GM12801 (cell line): ENCODE measurements around the gene ADAMTS13.

Source experiments
- TF ChIP-seq, protein P1 (sequence below): IDR thresholded peaks from one replicate; pipeline ENCODE4 v1.5.1; 2011; ENCODE audit warnings: control low read depth; ENCODE audit not compliant: insufficient read length; ENCODE audit errors: extremely low read depth

Gene ADAMTS13

DNA sequence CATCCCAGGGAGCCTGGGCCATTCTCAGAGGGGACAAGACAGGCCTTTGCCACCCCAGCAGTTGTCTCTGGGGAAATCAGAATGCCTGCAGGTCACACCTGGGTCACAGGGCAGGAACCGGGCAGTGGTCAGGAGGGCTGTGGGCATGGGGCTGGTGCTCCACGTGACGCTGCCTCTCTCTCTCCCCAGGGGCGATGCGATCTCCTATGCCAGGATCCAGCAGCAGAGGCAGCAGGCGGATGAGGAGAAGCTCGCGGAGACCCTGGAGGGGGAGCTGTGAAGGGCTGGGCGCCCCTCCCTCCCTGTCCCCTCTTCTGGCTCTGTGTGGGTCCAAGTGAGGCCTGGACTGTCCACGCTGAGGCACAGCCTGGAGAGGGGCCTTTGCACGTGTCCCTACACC is 46.2 kb downstream of the ADAMTS13 start:
- TF ChIP-seq, protein P1, sequence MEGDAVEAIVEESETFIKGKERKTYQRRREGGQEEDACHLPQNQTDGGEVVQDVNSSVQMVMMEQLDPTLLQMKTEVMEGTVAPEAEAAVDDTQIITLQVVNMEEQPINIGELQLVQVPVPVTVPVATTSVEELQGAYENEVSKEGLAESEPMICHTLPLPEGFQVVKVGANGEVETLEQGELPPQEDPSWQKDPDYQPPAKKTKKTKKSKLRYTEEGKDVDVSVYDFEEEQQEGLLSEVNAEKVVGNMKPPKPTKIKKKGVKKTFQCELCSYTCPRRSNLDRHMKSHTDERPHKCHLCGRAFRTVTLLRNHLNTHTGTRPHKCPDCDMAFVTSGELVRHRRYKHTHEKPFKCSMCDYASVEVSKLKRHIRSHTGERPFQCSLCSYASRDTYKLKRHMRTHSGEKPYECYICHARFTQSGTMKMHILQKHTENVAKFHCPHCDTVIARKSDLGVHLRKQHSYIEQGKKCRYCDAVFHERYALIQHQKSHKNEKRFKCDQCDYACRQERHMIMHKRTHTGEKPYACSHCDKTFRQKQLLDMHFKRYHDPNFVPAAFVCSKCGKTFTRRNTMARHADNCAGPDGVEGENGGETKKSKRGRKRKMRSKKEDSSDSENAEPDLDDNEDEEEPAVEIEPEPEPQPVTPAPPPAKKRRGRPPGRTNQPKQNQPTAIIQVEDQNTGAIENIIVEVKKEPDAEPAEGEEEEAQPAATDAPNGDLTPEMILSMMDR = no peak

DNA sequence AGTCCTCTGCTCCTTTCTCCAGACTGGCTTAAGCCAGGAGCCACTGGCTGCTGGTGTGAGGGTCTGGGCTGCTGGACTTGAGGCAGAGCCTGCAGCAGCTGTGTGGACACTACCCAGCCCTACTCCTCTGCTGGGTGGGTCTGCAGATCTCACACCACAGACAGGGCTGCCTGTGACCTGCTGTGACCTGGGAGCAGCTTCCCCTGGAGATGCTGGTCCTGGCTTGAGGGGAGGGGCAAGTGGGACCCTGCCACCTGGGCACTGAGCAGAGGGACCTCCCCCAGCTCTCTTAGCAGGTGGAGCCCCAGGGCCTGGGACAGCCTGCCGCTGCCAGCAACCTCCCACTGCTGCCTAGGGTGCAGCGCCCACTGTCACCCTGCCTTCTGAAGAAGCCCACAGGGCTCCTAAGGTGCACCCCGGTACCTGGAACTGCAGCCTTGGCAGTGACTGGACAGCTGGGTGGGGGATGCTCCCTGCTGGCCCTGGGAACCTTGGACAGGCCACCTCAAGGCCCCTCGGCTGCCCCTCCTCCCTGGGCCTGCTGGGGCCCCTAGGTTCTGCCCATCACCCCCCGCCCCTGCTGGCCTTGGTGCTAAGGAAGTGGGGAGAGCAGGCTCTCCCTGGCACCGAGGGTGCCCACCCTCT is 46.7 kb downstream of the ADAMTS13 start:
- TF ChIP-seq, protein P1 = no peak

DNA sequence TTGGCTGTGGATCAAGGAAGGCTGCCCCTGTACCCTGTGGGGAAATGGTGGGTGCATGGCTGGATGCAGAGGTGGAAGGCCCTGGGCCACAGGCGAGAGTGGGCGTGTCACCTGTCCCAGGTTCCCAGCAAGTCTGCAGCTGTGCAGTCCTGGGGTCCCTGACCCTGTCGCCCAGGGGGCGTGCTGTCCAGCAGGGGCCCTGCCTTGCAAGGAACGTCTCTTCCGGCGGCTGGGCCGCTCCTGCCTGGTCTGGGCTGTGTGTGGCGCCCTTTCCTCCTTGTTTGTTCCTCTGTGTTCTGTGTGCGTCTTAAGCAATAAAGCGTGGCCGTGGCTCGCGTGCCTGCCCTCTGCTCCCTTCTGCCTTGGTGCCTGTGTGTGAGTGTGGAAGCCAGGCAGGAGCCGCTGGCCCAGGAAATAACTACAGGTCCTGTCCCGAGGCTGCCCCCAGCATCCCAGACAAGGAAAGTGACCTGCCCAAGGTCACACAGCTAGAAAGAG is 48.3 kb downstream of the ADAMTS13 start:
- TF ChIP-seq, protein P1 = no peak

DNA sequence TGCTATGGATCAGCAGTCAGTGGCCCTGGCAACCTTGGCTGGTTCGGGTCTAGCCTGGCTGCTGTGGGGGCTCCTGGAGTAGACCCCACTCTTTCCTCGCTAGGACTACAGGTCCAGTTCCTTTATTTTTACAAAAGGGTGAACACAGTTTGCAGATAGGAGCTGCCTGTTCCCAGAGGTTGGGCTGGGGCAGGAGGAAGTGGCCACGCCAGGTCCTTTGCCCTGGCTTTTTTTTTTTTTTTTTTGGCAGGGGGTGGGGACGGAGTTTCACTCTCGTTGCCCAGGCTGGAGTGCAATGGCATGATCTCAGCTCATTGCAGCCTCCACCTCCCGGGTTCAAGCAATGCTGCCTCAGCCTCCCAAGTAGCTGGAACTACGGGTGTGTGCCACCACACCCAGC is 48.8 kb downstream of the ADAMTS13 start:
- TF ChIP-seq, protein P1 = no peak

DNA sequence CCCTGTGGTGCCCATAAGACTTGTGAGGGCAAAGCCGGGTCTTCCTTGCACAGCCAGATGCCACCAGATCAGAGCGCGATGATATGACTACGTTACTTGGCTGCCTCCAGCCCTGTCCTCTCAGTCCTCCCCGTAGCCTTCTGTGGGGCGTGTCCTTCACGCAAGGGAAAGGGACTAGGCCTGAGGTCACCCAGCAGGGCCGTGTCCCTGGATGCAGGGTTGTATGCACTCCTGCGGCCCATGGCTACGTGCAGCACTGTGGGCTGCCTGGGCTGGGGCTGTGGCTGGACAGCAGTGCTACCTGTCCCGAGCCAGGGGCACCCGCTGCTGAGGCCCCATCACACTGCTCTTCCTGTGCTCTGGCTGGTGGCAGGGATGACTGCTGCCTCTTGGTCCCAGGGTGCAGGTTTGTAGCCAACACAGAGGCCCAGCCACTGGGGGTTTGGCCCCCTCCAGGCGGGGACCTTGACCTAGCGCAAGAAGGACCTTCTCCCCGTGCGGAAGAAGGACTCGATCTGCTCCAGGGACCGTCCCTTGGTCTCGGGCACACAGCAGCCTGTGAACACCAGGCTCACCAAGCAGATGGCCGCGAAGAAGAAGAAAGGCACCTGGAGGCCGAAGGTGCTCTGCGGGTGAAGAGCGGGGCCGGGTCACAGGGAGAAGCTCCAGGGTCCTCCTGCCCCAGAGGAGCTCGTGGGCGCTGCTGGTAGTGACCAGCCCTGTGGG is 49.5 kb downstream of the ADAMTS13 start:
- TF ChIP-seq, protein P1 = no peak

DNA sequence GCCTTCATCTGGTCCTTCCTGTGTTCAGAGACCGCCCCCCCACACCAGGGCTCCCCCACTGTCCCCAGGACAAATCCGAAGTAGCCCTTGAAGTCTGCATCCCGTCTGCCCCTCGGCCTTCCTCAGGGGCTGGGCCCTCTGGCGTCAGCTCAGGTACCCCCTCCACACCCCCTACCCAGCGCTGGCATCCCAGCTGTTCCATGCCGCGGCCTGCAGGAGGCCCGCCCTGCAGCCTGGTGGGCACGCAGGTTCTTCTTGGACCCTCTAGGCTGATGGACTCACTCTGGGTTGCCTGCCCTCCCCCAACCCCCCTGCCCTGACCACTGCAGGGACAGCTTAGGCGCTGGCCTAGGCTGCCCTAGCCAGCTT is 50.1 kb downstream of the ADAMTS13 start:
- TF ChIP-seq, protein P1 = no peak

DNA sequence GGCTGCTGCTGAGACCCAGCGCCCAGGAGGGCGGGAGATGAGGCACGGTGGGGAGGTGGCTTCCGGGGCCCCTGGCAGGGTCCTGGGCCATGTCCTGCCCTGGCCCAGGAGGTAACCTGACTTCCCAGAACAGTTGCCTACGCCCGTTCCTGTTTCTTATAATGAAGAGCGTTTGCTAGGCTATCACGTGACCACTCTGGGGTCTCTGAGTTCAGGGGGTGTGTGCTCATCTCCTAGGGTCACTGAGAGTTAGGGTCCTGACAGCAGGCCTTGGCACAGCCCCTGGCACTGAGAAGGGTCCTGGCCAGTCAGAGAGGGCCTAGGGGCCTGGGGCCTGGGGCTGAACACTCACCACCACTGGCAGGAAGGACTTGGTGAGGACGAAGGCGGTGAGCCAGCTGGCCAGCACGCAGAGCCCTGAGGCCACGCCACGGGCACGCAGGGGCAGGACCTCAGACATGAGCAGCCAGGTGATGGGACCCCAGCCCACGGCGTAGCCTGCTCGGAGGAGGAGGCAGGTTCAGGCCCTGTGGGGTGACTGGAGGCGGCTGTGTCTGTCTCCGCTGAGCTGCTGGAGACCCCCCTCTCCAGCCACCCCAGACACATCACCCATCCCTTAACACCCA is 50.7 kb downstream of the ADAMTS13 start:
- TF ChIP-seq, protein P1 = no peak
